CD8-positive, alpha-beta memory T cell (primary cell): ENCODE data around the gene B4GALNT2. TPM values are rescaled to one million over a fixed set of nuclear protein-coding genes. Genes with fewer than 3 reads are reported as not detected.
A peak's percentile ranks its signal among the peaks of the same experiment; 100 is the strongest.
"Not testable (repeated sequence)": the region's sequence is repeated elsewhere in the genome, so short reads cannot be mapped to it uniquely, and the experiment has no call there.

Source experiments
- CTCF ChIA-PET: fragments of 350-600 bp; sonication (Branson Sonifier 250); formaldehyde crosslinking; loops from one replicate; lab custom pipeline; 2021; ENCODE audit warnings: antibody characterized with exemption; lab: Charles Lee
- POLR2A ChIA-PET: fragments of 350-600 bp; sonication (Branson Sonifier 250); formaldehyde crosslinking; loops from one replicate; lab custom pipeline; 2021; ENCODE audit warnings: antibody characterized with exemption; lab: Charles Lee
- DNase-seq, 5 donors: peaks; one replicate each; pipeline versions ENCODE4 v3.0.0 to v3.0.0-alpha.2; 2020 to 2022; ENCODE audit warnings: mixed read lengths in 1 of 5
- H3K27ac ChIP-seq: one replicate; pipeline ENCODE4 v1.7.0; 2013; ENCODE audit warnings: low read depth, mild to moderate bottlenecking, low read length, moderate library complexity
- H3K27me3 ChIP-seq: 2 replicates; pipeline ENCODE4 v1.7.0; 2013; ENCODE audit warnings: low read length, mild to moderate bottlenecking; ENCODE audit not compliant: insufficient read depth, poor library complexity, severe bottlenecking
- H3K36me3 ChIP-seq: 2 replicates; pipeline ENCODE4 v1.7.0; 2013; ENCODE audit warnings: mild to moderate bottlenecking, low read length, moderate library complexity; ENCODE audit not compliant: insufficient read depth
- H3K4me1 ChIP-seq: 2 replicates; pipeline ENCODE4 v1.7.0; 2013; ENCODE audit warnings: mild to moderate bottlenecking, low read length, moderate library complexity; ENCODE audit not compliant: insufficient read depth
- H3K4me3 ChIP-seq: 2 replicates; pipeline ENCODE4 v1.7.0; 2013; ENCODE audit warnings: mild to moderate bottlenecking, low read length
- H3K9me3 ChIP-seq: 2 replicates; pipeline ENCODE4 v1.7.0; 2013; ENCODE audit warnings: mild to moderate bottlenecking, low read length
- H3K27ac Mint-ChIP-seq, 8 donors: one replicate each; pipeline ENCODE4 v1.8.0; 2020 to 2021; ENCODE audit warnings: mixed read lengths in 8 of 8, mild to moderate bottlenecking in 6 of 8, inconsistent platforms in 3 of 8, moderate library complexity in 3 of 8
- H3K27me3 Mint-ChIP-seq, 2 donors: one replicate each; pipeline ENCODE4 v1.8.0; 2020 to 2021; ENCODE audit warnings: mixed read lengths in 2 of 2, mild to moderate bottlenecking in 1 of 2, moderate library complexity in 1 of 2
- H3K36me3 Mint-ChIP-seq, 3 donors: one replicate each; pipeline ENCODE4 v1.8.0; 2020 to 2021; ENCODE audit warnings: mixed read lengths in 3 of 3, inconsistent platforms in 1 of 3, mild to moderate bottlenecking in 1 of 3
- H3K4me1 Mint-ChIP-seq, 3 donors: one replicate each; pipeline ENCODE4 v1.8.0; 2020 to 2021; ENCODE audit warnings: mixed read lengths in 3 of 3, inconsistent platforms in 1 of 3, mild to moderate bottlenecking in 1 of 3
- H3K4me3 Mint-ChIP-seq, 7 donors: one replicate each; pipeline ENCODE4 v1.8.0; 2020 to 2021; ENCODE audit warnings: mixed read lengths in 7 of 7, mild to moderate bottlenecking in 6 of 7, moderate library complexity in 4 of 7, inconsistent platforms in 2 of 7
- H3K9me3 Mint-ChIP-seq, 5 donors: one replicate each; pipeline ENCODE4 v1.8.0; 2020 to 2022; ENCODE audit warnings: mixed read lengths in 5 of 5, mild to moderate bottlenecking in 3 of 5, moderate library complexity in 2 of 5, inconsistent platforms in 1 of 5
- polyA plus RNA-seq: library from polyadenylated mRNA; unstranded; fragments of 300-500 nt; fragmentation: Illumina TruSeq; gene quantifications from one replicate; pipeline ENCODE4 v1.2.3, GENCODE V29; 2021
- total RNA-seq, 2 experiments: library from RNA; stranded (reverse); gene quantifications; one replicate each; pipeline ENCODE4 v1.2.3, GENCODE V29; 2021

B4GALNT2 gene
- total and polyA plus RNA-seq, 3 experiments from 2014 or later, result not detected

GRCh38 chr17:49123061-49123460 lies 9.5 kb upstream of the B4GALNT2 start:
- no peak overlapping the region for H3K27ac Mint-ChIP-seq

GRCh38 chr17:49125449-49125848 lies 7.1 kb upstream of the B4GALNT2 start:
- H3K4me3 Mint-ChIP-seq, result no peak overlapping the region
- H3K27me3 Mint-ChIP-seq, result peaks cover 7 to 42% of the 10 kb centered on the region in 2 donors
- Histone ChIP-seq H3K27ac (no peak overlapping the region), H3K27me3 (peaks cover 8% of the 10 kb centered on the region), H3K4me3 (no peak overlapping the region), H3K36me3 (no peaks in the 10 kb centered on the region), H3K9me3 (no peaks in the 10 kb centered on the region), H3K4me1 (no peaks in the 10 kb centered on the region)
- DNase-seq, result no peak
- H3K36me3 Mint-ChIP-seq, result no peaks in the 10 kb centered on the region
- CTCF ChIA-PET, result no interaction called here
- POLR2A ChIA-PET, result no interaction called here
- H3K4me1 Mint-ChIP-seq, result no peaks in the 10 kb centered on the region
- no peak overlapping the region for H3K27ac Mint-ChIP-seq
- no peaks in the 10 kb centered on the region for H3K9me3 Mint-ChIP-seq

More at GRCh38 chr17:49123061-49123460, 9.5 kb upstream of the B4GALNT2 start:
- Mint-ChIP-seq H3K36me3 (no peaks in the 10 kb centered on the region), H3K9me3 (no peaks in the 10 kb centered on the region), H3K27me3 (peaks cover 1 to 37% of the 10 kb centered on the region in 2 donors), H3K4me1 (no peaks in the 10 kb centered on the region), H3K4me3 (no peak overlapping the region)
- Histone ChIP-seq H3K36me3 (no peaks in the 10 kb centered on the region), H3K27ac (no peak overlapping the region), H3K4me1 (no peaks in the 10 kb centered on the region), H3K9me3 (no peaks in the 10 kb centered on the region), H3K27me3 (peaks cover 4% of the 10 kb centered on the region), H3K4me3 (no peak overlapping the region)
- no peak for DNase-seq
- ChIA-PET POLR2A (no interaction called here), CTCF (no interaction called here)

GRCh38 chr17:49126183-49126859 lies 6.2 kb upstream of the B4GALNT2 start:
- H3K4me1 Mint-ChIP-seq, CTCF ChIA-PET, H3K9me3 ChIP-seq, H3K27me3 ChIP-seq, H3K4me3 ChIP-seq, H3K27ac ChIP-seq, H3K4me1 ChIP-seq, H3K9me3 Mint-ChIP-seq, DNase-seq, H3K36me3 Mint-ChIP-seq, H3K27ac Mint-ChIP-seq, POLR2A ChIA-PET, H3K4me3 Mint-ChIP-seq, H3K36me3 ChIP-seq: not testable (repeated sequence)
- H3K27me3 Mint-ChIP-seq, result peaks cover 12 to 44% of the 10 kb centered on the region in 2 donors

GRCh38 chr17:49129359-49129950 lies 3.1 kb upstream of the B4GALNT2 start:
- H3K4me1 Mint-ChIP-seq, H3K9me3 Mint-ChIP-seq, H3K36me3 ChIP-seq, H3K4me1 ChIP-seq, CTCF ChIA-PET, H3K4me3 Mint-ChIP-seq, H3K9me3 ChIP-seq, POLR2A ChIA-PET, H3K36me3 Mint-ChIP-seq, DNase-seq, H3K4me3 ChIP-seq, H3K27ac ChIP-seq: not testable (repeated sequence)
- Mint-ChIP-seq H3K27ac (peak overlapping the region in 1 of 8 donors; percentile 61), H3K27me3 (peaks cover 27 to 57% of the 10 kb centered on the region in 2 donors)
- peaks cover 16% of the 10 kb centered on the region for H3K27me3 ChIP-seq

GRCh38 chr17:49130891-49131290 lies 1.7 kb upstream of the B4GALNT2 start:
- Mint-ChIP-seq H3K27me3 (peaks cover 30 to 65% of the 10 kb centered on the region in 2 donors), H3K4me3 (no peak overlapping the region), H3K4me1 (peaks cover 7 to 9% (median 7%) of the 10 kb centered on the region in 3 donors), H3K9me3 (no peaks in the 10 kb centered on the region), H3K36me3 (no peaks in the 10 kb centered on the region), H3K27ac (no peak overlapping the region)
- H3K4me3 ChIP-seq, result no peak overlapping the region
- no peaks in the 10 kb centered on the region for H3K9me3 ChIP-seq
- no peak overlapping the region for H3K27ac ChIP-seq
- no peak for DNase-seq
- H3K36me3 ChIP-seq, result no peaks in the 10 kb centered on the region
- POLR2A ChIA-PET, result no interaction called here
- CTCF ChIA-PET, result no interaction called here
- H3K27me3 ChIP-seq, result peaks cover 16% of the 10 kb centered on the region
- H3K4me1 ChIP-seq, result no peaks in the 10 kb centered on the region

- ChIA-PET CTCF (no interaction called here), POLR2A (no interaction called here)
- Mint-ChIP-seq H3K9me3 (no peaks in the 10 kb centered on the region), H3K4me3 (peak overlapping the region; percentile 38 to 71 (median 59)), H3K27me3 (peaks cover 30 to 65% of the 10 kb centered on the region in 2 donors), H3K36me3 (no peaks in the 10 kb centered on the region), H3K4me1 (peaks cover 7 to 9% (median 7%) of the 10 kb centered on the region in 3 donors), H3K27ac (peak overlapping the region in 2 of 8 donors; percentile 39 to 63)
- H3K27ac ChIP-seq, result no peak overlapping the region
- no peaks in the 10 kb centered on the region for H3K36me3 ChIP-seq
- H3K4me3 ChIP-seq, result no peak overlapping the region
- H3K27me3 ChIP-seq, result peaks cover 16% of the 10 kb centered on the region
- DNase-seq, result no peak
- no peaks in the 10 kb centered on the region for H3K9me3 ChIP-seq
- no peaks in the 10 kb centered on the region for H3K4me1 ChIP-seq
These were observed 261 bp upstream of the B4GALNT2 start for GRCh38 chr17:49132317-49132698.

GRCh38 chr17:49136335-49136734 lies 3.8 kb downstream of the B4GALNT2 start:
- Histone ChIP-seq H3K36me3 (no peaks in the 10 kb centered on the region), H3K4me3 (no peak overlapping the region), H3K27me3 (peaks cover 19% of the 10 kb centered on the region), H3K9me3 (no peaks in the 10 kb centered on the region), H3K27ac (no peak overlapping the region), H3K4me1 (no peaks in the 10 kb centered on the region)
- ChIA-PET POLR2A (no interaction called here), CTCF (no interaction called here)
- Mint-ChIP-seq H3K4me1 (peaks cover 7 to 9% (median 7%) of the 10 kb centered on the region in 3 donors), H3K9me3 (no peaks in the 10 kb centered on the region), H3K27ac (no peak overlapping the region), H3K4me3 (no peak overlapping the region), H3K27me3 (peaks cover 25 to 41% of the 10 kb centered on the region in 2 donors), H3K36me3 (no peaks in the 10 kb centered on the region)
- DNase-seq, result no peak

GRCh38 chr17:49145654-49146053 lies 13.1 kb downstream of the B4GALNT2 start:
- H3K9me3 ChIP-seq, H3K4me1 ChIP-seq, H3K4me3 ChIP-seq, H3K27ac Mint-ChIP-seq, H3K27ac ChIP-seq, H3K36me3 Mint-ChIP-seq, H3K4me3 Mint-ChIP-seq, CTCF ChIA-PET, POLR2A ChIA-PET, H3K4me1 Mint-ChIP-seq, H3K9me3 Mint-ChIP-seq, DNase-seq, H3K36me3 ChIP-seq: not testable (repeated sequence)
- peaks cover 16% of the 10 kb centered on the region for H3K27me3 ChIP-seq
- peaks cover 41 to 62% of the 10 kb centered on the region in 2 donors for H3K27me3 Mint-ChIP-seq
